AG04449 (cell line): ENCODE measurements around the gene CDCA8.
"Not testable (repeated sequence)": the region's sequence is repeated elsewhere in the genome, so short reads cannot be mapped to it uniquely, and the experiment has no call there.

Experiments
- CTCF ChIA-PET: fragments of 350-600 bp; formaldehyde crosslinking; extraction: SDS; loops from one replicate; lab custom pipeline; 2021; ENCODE audit warnings: antibody characterized with exemption; lab: Yijun Ruan, JAX
- POLR2A ChIA-PET: fragments of 400-600, 350-600 bp; formaldehyde crosslinking; extraction: SDS; loops from one replicate; lab custom pipeline; 2020; ENCODE audit warnings: antibody characterized with exemption, inconsistent platforms; lab: Yijun Ruan, JAX
- DNase-seq: peaks from one replicate; pipeline ENCODE4 v3.0.0-alpha.2; 2010; ENCODE audit warnings: low read depth, low spot score
- H3K4me3 ChIP-seq: 2 replicates; pipeline ENCODE4 v1.5.1; 2011; ENCODE audit warnings: low read depth, mild to moderate bottlenecking, control low read depth, low read length
- TF ChIP-seq, protein P1 (sequence below): IDR thresholded peaks from one replicate; pipeline ENCODE4 v1.5.1; 2011; ENCODE audit warnings: mild to moderate bottlenecking, moderate library complexity, low read length, control low read depth, inconsistent platforms; ENCODE audit not compliant: insufficient read depth; ENCODE audit errors: missing control alignments

Gene CDCA8

DNA sequence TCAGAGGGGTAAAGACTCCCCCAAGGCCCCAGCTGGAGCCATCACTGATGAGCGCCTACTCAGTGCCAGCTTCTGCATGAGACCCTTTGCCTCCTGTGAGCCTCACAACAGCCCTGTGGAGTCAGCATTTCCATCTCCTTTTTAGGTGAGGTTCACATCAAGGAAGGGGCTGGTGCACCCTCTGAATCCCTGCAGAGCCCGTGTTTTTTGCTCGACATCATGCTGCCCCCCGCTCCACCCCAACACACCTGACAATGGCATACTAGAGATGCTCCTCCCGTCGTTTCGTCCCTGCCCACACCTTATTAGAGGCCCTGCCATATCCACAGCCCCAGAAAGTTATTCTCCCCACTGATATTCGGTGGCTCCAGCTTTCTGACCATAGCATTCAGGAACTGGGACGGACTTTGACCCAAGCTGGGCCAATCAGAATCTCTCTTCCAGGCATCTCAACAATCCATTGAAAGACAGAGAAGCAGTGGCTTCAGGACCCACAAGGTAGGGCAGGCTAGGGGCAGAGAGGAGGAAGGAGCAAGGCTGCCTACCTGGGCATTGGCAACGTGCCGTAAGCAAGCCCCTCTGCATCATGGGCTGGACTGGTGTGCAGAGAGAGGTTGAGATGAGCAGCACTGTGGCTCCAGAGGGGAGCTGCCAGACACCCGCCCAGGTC is 39.9 kb downstream of the CDCA8 start:
- ChIA-PET CTCF (interaction anchor here (0.9 kb wide), 1 partner anchor 10 kb away, joined by 3 read pairs; no protein-coding TSS in a partner anchor), POLR2A (no interaction called here)
- DNase-seq: no peak
- no peak overlapping the region for H3K4me3 ChIP-seq
- TF ChIP-seq, protein P1, sequence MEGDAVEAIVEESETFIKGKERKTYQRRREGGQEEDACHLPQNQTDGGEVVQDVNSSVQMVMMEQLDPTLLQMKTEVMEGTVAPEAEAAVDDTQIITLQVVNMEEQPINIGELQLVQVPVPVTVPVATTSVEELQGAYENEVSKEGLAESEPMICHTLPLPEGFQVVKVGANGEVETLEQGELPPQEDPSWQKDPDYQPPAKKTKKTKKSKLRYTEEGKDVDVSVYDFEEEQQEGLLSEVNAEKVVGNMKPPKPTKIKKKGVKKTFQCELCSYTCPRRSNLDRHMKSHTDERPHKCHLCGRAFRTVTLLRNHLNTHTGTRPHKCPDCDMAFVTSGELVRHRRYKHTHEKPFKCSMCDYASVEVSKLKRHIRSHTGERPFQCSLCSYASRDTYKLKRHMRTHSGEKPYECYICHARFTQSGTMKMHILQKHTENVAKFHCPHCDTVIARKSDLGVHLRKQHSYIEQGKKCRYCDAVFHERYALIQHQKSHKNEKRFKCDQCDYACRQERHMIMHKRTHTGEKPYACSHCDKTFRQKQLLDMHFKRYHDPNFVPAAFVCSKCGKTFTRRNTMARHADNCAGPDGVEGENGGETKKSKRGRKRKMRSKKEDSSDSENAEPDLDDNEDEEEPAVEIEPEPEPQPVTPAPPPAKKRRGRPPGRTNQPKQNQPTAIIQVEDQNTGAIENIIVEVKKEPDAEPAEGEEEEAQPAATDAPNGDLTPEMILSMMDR: no peak

- DNase-seq: no peak
- H3K4me3 ChIP-seq: no peak overlapping the region
- ChIA-PET CTCF (no interaction called here), POLR2A (no interaction called here)
- TF ChIP-seq, protein P1: no peak
These were observed 42.6 kb downstream of the CDCA8 start for GRCh38 chr1:37734629-37735591.

GRCh38 chr1:37737975-37738374 is 45.7 kb downstream of the CDCA8 start:
- CTCF ChIA-PET, POLR2A ChIA-PET, DNase-seq, H3K4me3 ChIP-seq: not testable (repeated sequence)

DNA sequence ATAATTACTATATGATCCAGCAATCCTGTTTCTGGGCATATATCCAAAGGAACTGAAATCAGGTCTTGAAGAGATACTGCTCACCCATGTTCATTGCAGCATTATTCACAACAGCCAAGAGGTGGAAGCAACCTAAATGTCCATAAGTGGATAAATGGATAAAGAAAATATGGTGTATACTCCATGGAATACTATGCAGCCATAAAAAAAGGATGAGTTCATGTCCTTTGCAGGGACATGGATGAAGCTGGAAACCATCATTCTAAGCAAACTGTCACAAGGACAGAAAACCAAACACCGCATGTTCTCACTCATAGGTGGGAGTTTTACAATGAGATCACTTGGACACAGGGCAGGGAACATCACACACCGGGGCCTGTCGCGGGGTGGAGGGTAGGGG is 46.3 kb downstream of the CDCA8 start:
- DNase-seq, POLR2A ChIA-PET, CTCF ChIA-PET, H3K4me3 ChIP-seq: not testable (repeated sequence)

DNA sequence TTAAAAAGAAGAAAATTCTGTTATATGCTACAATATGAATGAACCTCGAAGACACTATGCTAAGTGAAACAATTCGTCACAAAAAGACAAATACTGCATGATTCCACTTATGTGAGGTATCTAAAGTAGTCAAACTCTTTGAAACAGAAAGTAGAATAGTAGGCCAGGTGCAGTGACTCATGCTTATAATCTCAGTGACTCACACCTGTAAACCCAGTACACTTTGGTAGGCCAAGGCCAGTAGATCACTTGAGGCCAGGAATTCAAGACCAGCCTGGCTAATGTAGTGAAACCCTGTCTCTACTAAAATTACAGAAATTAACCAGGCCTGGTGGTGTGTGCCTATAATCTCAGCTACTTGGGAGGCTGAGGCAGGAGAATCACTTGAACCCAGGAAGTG is 46.9 kb downstream of the CDCA8 start:
- ChIA-PET POLR2A (no interaction called here), CTCF (no interaction called here)
- TF ChIP-seq, protein P1: no peak
- no peak for DNase-seq
- no peak overlapping the region for H3K4me3 ChIP-seq

GRCh38 chr1:37741130-37741529 is 48.8 kb downstream of the CDCA8 start:
- H3K4me3 ChIP-seq: no peak overlapping the region
- CTCF ChIA-PET: interaction anchor here (0.9 kb wide), 1 partner anchor 138 kb away, joined by 3 read pairs; no protein-coding TSS in a partner anchor
- POLR2A ChIA-PET: no interaction called here
- DNase-seq: no peak
- TF ChIP-seq, protein P1: no peak

GRCh38 chr1:37741662-37742061 is 49.3 kb downstream of the CDCA8 start:
- DNase-seq: no peak
- TF ChIP-seq, protein P1: no peak
- ChIA-PET POLR2A (no interaction called here), CTCF (interaction anchor here (0.9 kb wide), 1 partner anchor 138 kb away, joined by 3 read pairs; no protein-coding TSS in a partner anchor)
- H3K4me3 ChIP-seq: no peak overlapping the region
